ENCODE results near the gene NDST3.

DNA sequence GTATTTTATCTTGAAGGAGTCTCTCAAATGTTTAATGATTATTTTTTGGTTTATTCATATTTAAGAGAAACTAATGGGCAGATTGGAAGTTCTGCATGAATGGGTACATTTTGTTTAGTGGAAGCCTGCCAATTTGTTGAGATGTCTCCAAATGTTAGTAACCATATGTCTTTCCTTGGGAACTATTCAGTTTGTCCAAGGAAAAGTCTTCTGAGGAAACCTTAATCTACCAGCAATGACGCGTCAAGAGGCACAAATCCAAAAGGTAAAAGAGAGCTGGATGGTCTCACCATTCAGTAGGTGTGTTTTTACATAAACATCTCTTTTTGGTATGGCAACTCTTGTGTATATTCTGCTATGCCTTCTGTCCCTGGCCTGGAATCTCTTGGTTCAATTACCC, 37.4 kb upstream of the NDST3 start:
- TF ChIP-seq, protein P1, sequence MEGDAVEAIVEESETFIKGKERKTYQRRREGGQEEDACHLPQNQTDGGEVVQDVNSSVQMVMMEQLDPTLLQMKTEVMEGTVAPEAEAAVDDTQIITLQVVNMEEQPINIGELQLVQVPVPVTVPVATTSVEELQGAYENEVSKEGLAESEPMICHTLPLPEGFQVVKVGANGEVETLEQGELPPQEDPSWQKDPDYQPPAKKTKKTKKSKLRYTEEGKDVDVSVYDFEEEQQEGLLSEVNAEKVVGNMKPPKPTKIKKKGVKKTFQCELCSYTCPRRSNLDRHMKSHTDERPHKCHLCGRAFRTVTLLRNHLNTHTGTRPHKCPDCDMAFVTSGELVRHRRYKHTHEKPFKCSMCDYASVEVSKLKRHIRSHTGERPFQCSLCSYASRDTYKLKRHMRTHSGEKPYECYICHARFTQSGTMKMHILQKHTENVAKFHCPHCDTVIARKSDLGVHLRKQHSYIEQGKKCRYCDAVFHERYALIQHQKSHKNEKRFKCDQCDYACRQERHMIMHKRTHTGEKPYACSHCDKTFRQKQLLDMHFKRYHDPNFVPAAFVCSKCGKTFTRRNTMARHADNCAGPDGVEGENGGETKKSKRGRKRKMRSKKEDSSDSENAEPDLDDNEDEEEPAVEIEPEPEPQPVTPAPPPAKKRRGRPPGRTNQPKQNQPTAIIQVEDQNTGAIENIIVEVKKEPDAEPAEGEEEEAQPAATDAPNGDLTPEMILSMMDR (conservative IDR thresholded peaks at IDR 0.05; ENCODE audit: low read length), result no peak
- no peak for TF ChIP-seq EZH2phosphoT487 (IDR thresholded peaks at IDR 0.05; ENCODE audit: borderline replicate concordance, low read depth, low read length)

Data from OCI-LY7 (cell line).